ENCODE measurements around the gene CYGB. TPM values are rescaled to one million over a fixed set of nuclear protein-coding genes. Genes with fewer than 3 reads are reported as not detected.

CYGB gene
- polyA plus RNA-seq, 1 donor (not counting 4 experiments of a cell fraction or from before 2014, with no cell fraction given), result 10.3 TPM

- Histone ChIP-seq H3K9me3 (ENCODE audit: control insufficient read depth, low read depth, low read length) (no peaks in the 10 kb centered on the region), H2AFZ (ENCODE audit: control insufficient read depth, low read length) (no peak overlapping the region), H3K27ac (ENCODE audit: control insufficient read depth, insufficient read depth, low read length) (no peak overlapping the region), H3K27me3 (ENCODE audit: control insufficient read depth, extremely low read depth, insufficient read depth, low read length) (no peaks in the 10 kb centered on the region), H3K4me2 (ENCODE audit: control insufficient read depth, extremely low read depth, insufficient read depth, low read depth, low read length) (no peak overlapping the region), H3K4me1 (ENCODE audit: control insufficient read depth, extremely low read depth, insufficient read depth, low read length) (peaks cover 12% of the 10 kb centered on the region), H3K9ac (ENCODE audit: control insufficient read depth, extremely low read depth, insufficient read depth, low read length) (no peak overlapping the region), H3K9me1 (ENCODE audit: control insufficient read depth, extremely low read depth, insufficient read depth, low read length) (no peaks in the 10 kb centered on the region), H4K20me1 (ENCODE audit: control insufficient read depth, extremely low read depth, insufficient read depth, low read length) (no peaks in the 10 kb centered on the region), H3K4me3 (ENCODE audit: control insufficient read depth in 2 of 3, extremely low read depth in 1 of 3, insufficient read depth in 2 of 3, low read depth in 1 of 3, low read length in 3 of 3) (no peak overlapping the region), H3K79me2 (ENCODE audit: control insufficient read depth, insufficient read depth, low read length) (no peaks in the 10 kb centered on the region), H3K36me3 (ENCODE audit: control insufficient read depth in 2 of 2, extremely low read depth in 1 of 2, insufficient read depth in 2 of 2, low read length in 2 of 2) (no peaks in the 10 kb centered on the region)
- no peak for TF ChIP-seq EZH2 (IDR thresholded peaks at IDR 0.05; ENCODE audit: low read length)
- TF ChIP-seq CTCF (optimal IDR thresholded peaks at IDR 0.05 in 1 of 3, IDR thresholded peaks at IDR 0.05 in 1 of 3, conservative IDR thresholded peaks at IDR 0.05 in 1 of 3; ENCODE audit: extremely low read depth in 1 of 3, insufficient read depth in 2 of 3, low read length in 3 of 3), result no peak
- dilution Hi-C loops (cut with MboI; ENCODE audit: extremely low pct_ligation_motif_present, low sequenced_read_pairs), result no loop called here
- DNase-seq (ENCODE audit: low read depth, low spot score) (no peak), FAIRE-seq (no peak)
These were observed 16.2 kb downstream of the CYGB start for GRCh38 chr17:76521262-76521661.

GRCh38 chr17:76519048-76519966 lies 18.2 kb downstream of the CYGB start:
- TF ChIP-seq EZH2 (IDR thresholded peaks at IDR 0.05; ENCODE audit: low read length), result no peak
- TF ChIP-seq CTCF (optimal IDR thresholded peaks at IDR 0.05 in 1 of 3, IDR thresholded peaks at IDR 0.05 in 1 of 3, conservative IDR thresholded peaks at IDR 0.05 in 1 of 3; ENCODE audit: extremely low read depth in 1 of 3, insufficient read depth in 2 of 3, low read length in 3 of 3), result no peak
- H3K4me2 ChIP-seq (ENCODE audit: control insufficient read depth, extremely low read depth, insufficient read depth, low read depth, low read length), result no peak overlapping the region
- H3K9ac ChIP-seq (ENCODE audit: control insufficient read depth, extremely low read depth, insufficient read depth, low read length), result no peak overlapping the region
- H3K79me2 ChIP-seq (ENCODE audit: control insufficient read depth, insufficient read depth, low read length), result no peaks in the 10 kb centered on the region
- no peak overlapping the region for H3K27ac ChIP-seq (ENCODE audit: control insufficient read depth, insufficient read depth, low read length)
- no peaks in the 10 kb centered on the region for H3K9me1 ChIP-seq (ENCODE audit: control insufficient read depth, extremely low read depth, insufficient read depth, low read length)
- H3K27me3 ChIP-seq (ENCODE audit: control insufficient read depth, extremely low read depth, insufficient read depth, low read length), result no peaks in the 10 kb centered on the region
- no peak overlapping the region for H3K4me3 ChIP-seq (ENCODE audit: control insufficient read depth in 2 of 3, extremely low read depth in 1 of 3, insufficient read depth in 2 of 3, low read depth in 1 of 3, low read length in 3 of 3)
- FAIRE-seq (no peak), DNase-seq (ENCODE audit: low read depth, low spot score) (no peak)
- H4K20me1 ChIP-seq (ENCODE audit: control insufficient read depth, extremely low read depth, insufficient read depth, low read length), result no peaks in the 10 kb centered on the region
- H3K36me3 ChIP-seq (ENCODE audit: control insufficient read depth in 2 of 2, extremely low read depth in 1 of 2, insufficient read depth in 2 of 2, low read length in 2 of 2), result no peaks in the 10 kb centered on the region
- H2AFZ ChIP-seq (ENCODE audit: control insufficient read depth, low read length), result no peak overlapping the region
- peaks cover 13% of the 10 kb centered on the region for H3K4me1 ChIP-seq (ENCODE audit: control insufficient read depth, extremely low read depth, insufficient read depth, low read length)
- dilution Hi-C loops (cut with MboI; ENCODE audit: extremely low pct_ligation_motif_present, low sequenced_read_pairs), result no loop called here
- no peaks in the 10 kb centered on the region for H3K9me3 ChIP-seq (ENCODE audit: control insufficient read depth, low read depth, low read length)
